ENCODE results near the gene CCDC38.

- TF ChIP-seq, protein P1, sequence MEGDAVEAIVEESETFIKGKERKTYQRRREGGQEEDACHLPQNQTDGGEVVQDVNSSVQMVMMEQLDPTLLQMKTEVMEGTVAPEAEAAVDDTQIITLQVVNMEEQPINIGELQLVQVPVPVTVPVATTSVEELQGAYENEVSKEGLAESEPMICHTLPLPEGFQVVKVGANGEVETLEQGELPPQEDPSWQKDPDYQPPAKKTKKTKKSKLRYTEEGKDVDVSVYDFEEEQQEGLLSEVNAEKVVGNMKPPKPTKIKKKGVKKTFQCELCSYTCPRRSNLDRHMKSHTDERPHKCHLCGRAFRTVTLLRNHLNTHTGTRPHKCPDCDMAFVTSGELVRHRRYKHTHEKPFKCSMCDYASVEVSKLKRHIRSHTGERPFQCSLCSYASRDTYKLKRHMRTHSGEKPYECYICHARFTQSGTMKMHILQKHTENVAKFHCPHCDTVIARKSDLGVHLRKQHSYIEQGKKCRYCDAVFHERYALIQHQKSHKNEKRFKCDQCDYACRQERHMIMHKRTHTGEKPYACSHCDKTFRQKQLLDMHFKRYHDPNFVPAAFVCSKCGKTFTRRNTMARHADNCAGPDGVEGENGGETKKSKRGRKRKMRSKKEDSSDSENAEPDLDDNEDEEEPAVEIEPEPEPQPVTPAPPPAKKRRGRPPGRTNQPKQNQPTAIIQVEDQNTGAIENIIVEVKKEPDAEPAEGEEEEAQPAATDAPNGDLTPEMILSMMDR (IDR thresholded peaks at IDR 0.05), result no peak
- TF ChIP-seq JUN (CRISPR knock-in tag; IDR thresholded peaks at IDR 0.05) (no peak), EMX1 (CRISPR knock-in tag; IDR thresholded peaks at IDR 0.05) (no peak), SP1 (CRISPR knock-in tag; conservative IDR thresholded peaks at IDR 0.05) (no peak), CREM (CRISPR knock-in tag; IDR thresholded peaks at IDR 0.05) (no peak), ARID4B (CRISPR knock-in tag; IDR thresholded peaks at IDR 0.05; ENCODE audit: borderline replicate concordance) (no peak), FOXJ3 (CRISPR knock-in tag; IDR thresholded peaks at IDR 0.05; ENCODE audit: borderline replicate concordance) (no peak)
- TF ChIP-seq, protein P2, sequence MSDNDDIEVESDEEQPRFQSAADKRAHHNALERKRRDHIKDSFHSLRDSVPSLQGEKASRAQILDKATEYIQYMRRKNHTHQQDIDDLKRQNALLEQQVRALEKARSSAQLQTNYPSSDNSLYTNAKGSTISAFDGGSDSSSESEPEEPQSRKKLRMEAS (CRISPR knock-in tag; IDR thresholded peaks at IDR 0.05), result no peak
- TF ChIP-seq, protein P3, sequence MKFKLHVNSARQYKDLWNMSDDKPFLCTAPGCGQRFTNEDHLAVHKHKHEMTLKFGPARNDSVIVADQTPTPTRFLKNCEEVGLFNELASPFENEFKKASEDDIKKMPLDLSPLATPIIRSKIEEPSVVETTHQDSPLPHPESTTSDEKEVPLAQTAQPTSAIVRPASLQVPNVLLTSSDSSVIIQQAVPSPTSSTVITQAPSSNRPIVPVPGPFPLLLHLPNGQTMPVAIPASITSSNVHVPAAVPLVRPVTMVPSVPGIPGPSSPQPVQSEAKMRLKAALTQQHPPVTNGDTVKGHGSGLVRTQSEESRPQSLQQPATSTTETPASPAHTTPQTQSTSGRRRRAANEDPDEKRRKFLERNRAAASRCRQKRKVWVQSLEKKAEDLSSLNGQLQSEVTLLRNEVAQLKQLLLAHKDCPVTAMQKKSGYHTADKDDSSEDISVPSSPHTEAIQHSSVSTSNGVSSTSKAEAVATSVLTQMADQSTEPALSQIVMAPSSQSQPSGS (CRISPR knock-in tag; IDR thresholded peaks at IDR 0.05; ENCODE audit: borderline replicate concordance, low read depth), result no peak
These were observed 33.1 kb upstream of the CCDC38 start for GRCh38 chr12:95975491-95975890.

All from WTC11 (cell line).